Stimulated activated CD4-positive, alpha-beta T cell treated with anti-CD3 and anti-CD28 coated beads, Interleukin-12 subunit alpha, Interleukin-12 subunit beta, amount 100 ng/mL, for 4 hours (primary cell): Measurements from ENCODE around the gene CRABP2.

ENCODE experiments used
- DNase-seq: peaks from one replicate; pipeline ENCODE4 v3.0.0-alpha.2; 2020

The CRABP2 gene

DNA sequence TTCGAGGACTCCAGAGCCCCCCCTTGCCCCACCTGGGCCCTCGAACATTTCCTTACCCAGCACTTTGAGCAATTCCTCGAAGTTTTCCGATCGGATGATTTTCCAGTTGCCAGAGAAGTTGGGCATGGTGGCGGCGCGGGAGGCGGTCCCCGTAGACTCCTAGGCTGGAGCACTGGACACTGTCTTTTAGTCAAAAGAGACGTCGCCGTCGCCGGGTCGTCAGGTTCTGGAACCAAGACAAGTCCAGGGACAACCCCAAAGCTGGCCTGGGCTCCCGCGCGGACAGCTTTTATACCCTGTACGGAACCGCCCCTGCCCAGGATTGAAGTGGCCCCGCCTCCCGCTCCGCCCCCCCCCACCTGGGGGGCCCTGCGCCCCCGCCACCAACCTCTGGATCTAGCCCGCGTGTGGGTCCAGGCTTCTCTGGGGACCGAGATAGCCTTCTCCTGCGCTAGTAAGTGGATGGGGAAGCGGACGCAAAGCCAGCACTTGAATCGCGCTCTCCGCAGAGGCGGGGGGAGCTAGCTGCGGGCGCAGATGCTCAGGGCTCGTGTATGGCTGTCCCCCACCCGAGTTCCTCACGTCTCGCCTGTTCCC is at the start of gene CRABP2:
Gene CRABP2, minus strand, starts transcription at position 263 of the 597 bp plus-strand sequence. Its CDS starts 137 bp downstream, at position 126.
- DNase-seq: peak; percentile 21

DNA sequence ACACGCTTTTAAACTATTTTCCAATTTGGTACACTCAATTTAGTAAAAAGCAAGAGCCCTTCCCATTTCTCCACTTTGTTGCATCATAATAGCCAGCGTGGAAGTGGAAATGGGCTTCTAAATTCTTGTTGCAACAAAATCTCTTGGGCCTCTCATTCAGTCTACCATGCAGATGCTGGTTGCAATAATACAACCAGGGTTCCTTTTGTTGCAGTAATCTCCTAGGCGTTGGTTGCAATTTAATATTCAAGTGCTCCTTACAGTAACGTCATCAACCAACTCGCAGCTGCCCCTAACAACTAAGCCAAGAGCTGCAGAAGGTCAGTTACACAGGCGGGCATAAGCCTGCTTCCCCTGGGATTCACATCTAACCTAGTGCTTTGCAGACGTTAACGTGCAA is 48.8 kb upstream of the CRABP2 start:
- no peak for DNase-seq

DNA sequence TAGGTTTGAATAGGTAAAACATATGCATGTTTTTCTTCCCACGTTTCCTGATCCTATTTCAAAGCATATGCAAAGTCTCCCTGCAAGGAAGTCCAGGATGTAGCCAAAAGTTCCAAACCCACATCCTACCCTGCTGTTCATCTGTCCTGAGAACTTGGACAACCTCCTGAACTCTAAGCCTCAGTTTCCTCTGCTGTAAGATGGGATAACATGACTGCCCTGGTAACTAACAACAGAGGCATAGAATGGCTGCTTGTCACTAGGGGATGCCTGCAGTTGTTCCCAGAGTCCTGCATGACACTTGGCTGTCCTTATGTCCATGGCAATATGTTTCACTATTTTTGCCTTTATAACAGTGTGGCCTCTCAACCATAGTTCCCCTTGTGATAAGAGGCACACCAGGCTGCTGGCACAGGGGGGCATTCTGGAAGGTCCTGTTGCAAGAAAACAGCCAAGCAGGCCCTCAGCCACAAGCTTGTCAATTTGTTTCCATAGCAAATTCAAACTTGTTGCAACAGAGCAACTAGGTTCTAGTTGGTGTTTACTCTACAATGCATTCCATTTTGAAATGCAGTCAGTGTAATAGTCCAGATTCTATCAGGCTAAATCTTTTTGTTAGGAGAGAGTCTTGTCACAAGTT is 47.6 kb upstream of the CRABP2 start:
- no peak for DNase-seq

DNA sequence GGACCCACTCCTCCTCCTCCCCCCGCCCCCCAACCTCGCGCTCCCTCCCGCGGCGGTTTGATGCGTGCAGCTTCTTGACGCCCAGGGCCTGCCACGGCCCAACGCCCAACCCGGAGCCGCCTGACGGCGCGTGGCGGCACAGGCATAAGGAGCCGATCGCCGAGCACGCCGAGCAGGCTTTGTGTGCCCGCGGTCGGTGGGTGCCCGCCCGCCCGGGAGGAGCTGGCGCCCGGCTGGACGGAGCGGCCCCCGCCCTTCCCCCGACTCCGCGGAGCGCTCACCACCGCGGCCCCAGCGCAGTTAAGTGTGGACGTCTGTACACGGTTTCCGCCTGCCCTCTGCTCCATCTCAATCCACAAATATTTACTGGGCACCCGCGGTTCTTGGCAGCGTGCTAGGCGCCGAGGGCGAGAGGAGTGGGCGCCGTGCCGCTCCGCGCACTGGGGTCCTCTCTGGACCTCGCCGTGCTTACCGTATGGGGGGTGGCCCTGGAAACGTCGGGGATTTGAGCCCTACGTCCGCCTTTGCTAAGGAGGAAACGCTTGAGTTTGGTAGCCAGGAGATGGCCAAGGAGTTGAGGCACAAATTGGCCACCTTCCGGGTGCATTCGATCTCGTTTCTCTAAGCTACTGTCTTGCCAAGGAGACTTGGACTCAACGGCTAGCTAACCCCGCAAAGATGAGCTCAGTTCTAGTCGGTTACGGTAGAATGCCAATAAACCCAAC is 46.5 kb upstream of the CRABP2 start:
- peak; percentile 97 for DNase-seq

DNA sequence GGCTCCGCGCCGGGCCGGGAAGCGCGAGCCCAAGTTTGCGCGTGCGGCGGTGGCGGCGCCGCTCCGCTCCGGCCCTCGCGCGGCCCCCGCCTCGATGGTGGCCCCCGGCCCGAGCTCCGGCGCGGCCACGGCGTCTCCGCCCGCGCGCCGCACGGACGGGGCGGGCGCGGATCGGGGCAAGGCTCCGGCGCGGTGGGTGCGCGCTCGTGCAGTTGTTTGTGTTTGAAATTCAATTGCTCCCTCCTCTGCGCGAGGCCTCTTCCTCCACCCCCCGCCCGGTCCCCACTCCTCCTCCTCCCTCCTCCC is 46.0 kb upstream of the CRABP2 start, which contains the start of gene HDGF:
Gene HDGF, minus strand, starts transcription at position 225 of the 306 bp plus-strand sequence. CDS start 246 bp downstream, outside the sequence.
- no peak for DNase-seq

DNA sequence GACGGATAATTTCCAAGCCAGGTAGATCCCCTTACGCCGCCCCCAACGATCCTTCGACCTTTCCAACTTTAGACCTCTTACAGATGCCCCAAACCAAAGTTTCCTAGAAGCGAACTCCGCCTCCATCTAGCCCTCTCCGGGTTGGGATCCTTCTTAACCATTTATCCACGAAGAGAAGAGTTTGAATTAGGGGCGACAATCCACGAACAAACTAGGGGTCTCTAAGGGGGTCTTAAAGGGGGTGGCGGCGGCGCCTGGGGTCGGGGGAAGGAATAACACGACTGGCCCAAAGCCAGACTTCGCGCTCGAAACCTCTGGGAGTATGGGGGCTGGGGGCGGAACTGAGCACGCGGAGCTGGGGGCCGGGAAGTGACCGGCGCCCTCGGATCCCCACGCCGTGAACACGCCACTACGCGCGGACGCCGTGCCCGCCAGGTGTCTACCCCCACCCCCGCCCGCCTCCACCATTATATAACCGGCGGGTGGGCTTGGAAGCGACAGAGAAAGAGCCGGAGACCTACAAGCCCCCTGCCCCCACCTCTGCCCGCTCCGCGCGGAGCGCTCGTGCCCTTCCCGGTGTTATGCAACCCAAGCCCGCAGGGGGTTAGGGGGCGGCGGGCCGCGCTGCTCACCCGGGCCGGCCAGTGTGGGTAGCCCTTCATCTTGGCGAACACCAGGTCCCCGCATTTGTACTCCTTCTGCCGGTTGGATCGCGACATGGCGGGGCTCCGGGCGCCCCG is 45.5 kb upstream of the CRABP2 start:
- peak; percentile 38 for DNase-seq

DNA sequence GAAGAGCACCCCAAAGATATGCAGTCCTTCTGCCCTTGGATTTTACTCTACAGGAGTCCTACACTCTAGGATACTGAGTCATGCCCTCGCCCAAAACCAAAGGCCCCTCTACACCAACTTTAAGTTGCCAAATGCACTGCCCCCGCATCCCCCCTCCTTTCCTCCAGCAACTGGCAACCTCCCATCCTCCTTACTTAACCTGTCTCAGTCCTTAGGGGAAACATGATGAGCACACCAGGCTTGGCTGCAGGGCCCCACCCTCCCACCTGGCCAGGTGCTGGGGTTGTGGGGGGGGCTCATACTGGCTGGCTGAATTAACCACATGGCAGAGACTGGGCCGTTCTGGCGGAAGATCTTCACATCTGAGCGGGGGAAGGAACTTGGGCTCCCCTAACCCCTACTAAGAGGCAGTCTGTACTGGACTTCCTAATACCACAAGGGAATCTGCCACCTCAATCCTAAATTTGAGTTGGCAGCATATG is 44.8 kb upstream of the CRABP2 start:
- DNase-seq: peak; percentile 50

DNA sequence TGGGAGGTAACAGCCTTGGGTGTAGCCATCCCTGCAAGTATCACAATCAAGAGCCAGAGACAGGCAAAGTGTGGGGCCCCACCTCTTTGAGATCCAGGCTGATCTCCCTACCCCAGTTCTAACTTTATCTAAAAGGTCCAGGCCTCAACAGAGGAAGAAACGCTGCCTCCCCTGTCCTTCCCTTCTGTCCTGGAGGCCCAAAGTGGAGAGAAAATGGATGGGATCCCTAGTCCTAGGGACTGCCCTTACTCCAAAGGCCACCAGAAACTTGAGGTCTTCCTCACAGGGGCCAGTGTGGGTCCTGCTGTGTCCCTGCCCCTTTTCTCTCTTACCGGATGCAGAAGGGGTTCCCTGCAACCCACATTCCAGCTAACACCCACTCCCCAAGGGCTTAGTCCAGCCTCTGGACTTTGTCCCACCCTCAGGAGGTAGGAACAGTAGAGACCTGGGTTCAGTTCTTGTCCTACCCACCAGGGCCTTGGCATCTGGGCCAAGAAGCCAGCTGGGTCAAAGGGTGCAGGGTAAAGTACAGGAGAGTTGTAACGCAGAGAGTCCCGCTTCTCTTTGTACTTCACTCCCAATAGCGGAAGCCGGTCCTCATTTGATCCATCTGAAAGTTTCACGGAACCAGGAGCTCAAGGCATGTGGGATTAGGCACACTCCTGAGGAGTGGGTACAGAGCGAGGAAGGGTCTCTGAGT is 44.2 kb upstream of the CRABP2 start:
- DNase-seq: no peak

DNA sequence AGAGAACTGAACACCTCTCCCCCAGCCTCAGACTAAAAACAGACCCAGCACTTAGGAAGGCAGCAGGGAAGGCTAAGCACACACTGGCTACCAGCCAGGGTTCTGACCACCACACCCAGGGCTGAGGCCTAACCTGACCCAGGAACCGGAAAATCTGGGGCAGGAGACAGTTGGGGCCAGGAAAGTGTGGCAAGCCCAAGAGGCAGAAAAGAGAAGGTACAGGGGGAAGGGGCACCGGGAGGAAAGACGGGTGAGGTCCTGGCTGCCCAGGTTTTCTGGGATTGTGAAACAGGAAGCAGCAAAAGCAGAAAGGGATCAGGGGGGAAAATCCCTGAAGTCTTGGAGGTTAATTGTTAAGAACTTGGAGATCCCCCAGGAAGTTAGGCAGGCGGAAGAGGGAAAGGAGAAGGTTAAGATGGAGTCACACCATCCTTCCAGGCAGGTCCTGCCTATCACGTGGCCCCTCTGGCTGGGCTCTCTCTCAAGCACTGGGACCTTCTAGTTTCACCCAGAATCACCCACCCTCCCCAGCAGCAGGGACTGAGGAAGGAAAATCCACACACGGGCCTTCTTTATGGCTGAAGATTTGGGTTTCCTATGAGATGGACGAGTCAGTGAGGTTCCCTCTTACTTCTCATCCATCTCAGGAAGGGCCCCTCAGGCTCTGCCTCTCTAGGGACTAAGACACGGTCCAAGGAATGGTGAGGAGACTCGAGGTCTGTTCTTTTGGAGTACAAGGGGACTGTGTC is 43.5 kb upstream of the CRABP2 start:
- DNase-seq: no peak

DNA sequence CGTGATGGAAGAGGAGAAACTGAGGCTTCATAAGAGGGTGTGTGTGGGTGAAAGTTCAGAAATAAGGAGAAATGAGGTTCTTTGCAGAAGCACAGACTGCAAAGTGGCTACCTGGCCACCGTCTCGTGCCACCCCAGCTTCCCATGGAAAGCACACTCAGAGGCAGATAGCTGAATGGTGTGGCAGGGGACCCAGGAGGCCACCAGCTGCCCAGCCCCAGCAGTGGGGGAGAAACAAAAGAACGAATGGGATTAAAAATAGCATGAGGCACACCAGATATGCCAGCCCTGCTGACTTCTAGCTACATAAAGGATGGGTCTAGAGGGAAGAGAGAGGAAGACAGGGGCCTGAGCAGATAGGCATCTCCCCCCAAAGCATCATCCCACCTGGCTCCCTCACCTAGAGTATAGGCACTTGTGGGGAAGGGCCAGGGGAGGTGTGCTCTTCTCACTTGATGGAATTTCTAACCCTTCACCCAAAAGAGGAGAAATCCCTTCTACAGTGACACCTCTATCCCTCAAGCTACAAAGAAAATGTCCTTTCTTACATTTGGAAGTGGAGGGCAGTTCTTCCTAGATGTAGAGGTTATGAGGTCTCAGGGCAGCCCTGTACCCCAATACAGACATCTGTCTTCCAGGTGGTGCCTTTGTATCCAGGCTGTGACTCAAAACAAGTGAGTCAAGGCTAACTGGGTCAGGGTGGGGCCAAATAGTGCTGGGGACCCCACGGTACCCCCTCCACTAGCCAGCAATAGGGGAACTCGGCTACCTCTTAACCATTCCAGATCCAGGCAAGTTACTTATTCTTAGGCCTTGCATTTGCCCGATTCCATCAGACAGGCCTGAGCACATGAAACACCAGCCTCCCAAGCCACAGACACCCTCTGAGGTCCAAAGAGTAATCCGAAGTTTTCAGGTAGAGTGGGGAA is 42.6 kb upstream of the CRABP2 start:
- no peak for DNase-seq

DNA sequence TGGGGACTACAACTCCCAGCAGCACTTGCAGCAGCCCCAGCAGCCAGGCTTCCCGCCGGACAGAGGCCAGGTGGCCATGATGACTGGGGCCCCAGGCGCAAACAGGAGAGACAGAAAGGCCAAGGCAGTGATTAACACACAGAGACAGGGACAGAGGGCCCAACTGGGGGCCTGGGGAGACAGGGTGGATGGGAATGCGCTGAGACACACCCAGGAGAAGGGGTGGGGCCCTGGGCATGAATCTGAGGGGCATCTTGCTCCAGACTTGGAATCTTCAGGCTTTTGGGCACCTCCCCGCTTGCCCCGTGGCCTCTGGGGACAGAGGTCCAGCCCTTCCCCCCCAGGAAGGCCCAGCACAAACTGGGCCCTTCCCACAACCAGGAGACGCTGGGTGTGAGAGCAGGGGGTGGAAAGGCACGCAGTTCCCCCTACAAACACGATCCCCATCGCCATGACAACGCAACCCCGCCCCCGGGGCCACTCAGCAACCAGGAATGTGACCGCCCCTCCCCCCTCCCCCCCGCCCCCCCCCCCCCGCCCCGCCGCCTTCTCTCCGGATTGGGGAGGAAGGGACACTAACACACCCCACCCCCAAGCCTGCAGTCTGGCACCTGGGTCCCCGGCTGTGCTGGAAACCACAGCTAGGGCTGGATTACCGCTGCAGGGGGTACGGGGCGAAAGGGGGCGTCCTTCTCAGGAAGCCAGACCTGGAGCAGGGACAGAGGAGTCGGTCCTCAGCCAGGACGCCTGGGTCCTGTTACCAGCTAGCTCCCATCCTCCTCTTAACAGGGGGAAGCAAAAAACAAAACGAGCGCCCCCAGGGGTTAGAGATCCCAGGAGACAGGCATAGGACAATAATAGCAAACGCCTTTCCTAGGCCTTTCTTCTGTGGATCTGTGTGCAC is 41.6 kb upstream of the CRABP2 start:
- peak; percentile 41 for DNase-seq

DNA sequence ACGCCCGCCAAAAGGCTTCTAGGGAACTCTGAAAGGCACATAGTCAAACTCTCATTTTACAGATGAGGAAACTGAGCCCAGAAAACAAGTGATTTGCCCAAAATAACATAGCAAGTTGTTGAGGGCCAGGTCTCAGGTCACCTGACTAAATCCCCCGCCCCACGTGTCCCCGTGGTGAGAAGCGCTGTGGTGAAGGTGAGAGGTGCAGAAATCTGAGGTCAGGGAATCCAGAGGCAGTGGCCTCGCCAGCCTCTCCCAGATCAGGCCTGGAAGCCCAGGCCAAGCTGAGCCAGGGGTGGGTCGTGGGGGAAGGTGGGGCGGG is 41.0 kb upstream of the CRABP2 start:
- no peak for DNase-seq

DNA sequence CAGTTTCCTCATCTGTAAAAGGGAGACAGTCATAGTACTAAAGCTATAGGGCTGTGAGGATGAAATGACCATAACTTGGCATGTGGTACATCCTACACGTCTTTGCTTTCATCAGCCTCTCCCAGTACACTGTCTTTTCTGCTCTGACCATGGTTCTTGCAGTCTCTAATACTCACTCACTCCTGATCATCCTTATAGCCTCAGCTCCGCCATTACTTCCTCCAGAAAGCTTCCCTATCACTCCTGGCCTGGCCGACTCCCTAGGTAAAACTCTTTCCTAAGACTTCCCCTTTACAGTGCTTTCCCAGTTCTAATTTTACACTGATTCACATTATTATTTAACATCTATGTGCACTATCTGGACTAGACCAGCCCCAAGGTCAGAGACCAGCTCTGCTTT is 40.5 kb upstream of the CRABP2 start:
- no peak for DNase-seq

DNA sequence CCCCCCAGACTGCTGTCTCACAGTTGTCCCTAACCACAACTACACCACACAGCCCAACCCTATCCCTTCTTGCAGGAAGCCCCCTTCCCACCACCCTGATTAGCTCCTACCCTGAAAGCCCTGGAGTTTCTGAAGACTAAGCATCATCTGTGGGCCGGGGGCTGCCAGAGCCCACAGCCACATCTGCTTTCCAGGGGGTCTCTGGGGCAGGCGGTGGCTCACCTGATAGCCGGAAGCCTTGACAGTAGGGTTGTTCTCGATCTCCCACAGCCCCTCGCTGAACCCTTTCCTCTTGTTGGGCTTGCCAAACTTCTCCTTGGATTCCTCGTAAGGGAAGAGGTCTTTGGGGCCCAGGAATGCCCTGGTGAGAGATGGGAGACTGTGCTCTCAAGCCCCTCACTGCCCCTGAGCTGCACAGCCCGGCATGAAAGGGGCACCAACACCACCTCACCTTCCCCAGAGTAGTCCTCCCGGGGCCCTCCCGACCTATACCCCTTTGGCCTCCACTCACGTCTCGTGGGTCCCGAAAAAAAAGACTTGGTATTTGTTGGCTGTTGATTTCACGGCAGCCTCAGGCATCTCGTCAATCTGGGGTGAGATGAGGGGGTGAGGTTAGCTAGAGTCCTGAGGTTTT is 39.5 kb upstream of the CRABP2 start:
- no peak for DNase-seq

DNA sequence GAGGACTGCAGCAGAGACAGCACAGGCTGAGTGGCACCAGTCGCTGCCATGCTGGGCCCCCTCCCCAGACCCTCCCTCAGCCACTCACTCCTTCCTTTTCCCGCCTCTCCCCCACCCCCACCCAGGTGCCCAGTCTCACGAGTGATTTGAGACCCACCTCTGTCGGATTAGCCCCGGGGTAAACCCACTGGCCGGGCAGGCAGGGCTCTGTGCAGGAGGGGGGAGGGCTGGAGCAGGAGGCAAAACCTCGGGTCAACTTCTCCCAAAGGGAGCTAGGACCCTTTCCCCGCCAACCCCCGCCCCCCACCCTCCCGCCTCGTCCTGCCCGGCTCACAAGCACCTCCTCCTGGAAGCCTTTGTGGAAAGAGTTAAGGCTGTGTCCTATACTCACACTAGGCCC is 39.0 kb upstream of the CRABP2 start:
- DNase-seq: no peak

DNA sequence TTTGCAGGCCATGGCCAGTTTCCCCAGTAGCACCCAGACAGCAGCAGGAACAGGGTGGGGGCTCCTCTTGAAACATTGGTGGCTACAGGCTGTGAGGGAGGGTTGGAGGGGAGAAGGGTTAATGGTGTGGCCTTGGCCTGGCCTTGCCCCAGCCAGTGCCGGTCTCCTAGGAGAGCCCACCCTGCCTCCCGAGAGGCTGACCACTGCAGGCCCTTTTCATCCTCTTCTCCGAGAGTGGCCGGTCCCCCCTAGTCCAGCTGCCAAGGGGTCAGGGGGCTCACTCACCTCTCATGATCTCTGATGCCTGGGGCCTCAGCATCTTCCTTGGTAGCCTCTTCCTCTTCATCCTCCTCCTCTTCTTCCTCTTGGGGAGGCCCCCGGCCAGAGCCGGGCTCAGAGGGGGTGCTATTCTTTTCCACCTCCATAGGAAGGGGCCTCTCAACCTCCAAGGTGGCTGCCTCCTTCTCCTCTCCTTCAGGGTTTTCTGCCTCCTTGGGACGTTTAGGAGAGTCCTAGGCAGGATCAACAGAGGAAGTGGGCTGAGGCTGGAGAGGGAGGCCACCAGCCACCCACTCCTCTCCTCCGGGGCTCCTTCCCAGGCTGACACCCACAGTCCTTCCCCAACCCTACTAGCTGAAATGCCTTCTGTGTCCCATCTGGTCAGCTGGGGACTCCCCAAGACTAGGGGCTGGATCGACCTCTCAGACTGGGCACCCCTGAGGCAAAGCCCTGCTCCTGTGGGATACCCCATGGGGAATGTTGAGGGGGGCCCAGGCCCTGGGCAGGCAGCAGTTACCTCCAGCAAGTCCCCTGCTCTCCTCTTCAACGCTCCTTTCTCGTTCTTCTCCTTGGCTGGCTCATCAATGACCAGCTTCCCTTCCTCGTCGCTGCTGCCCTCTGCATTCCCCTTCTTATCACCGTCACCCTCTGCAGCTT is 38.3 kb upstream of the CRABP2 start:
- no peak for DNase-seq

DNA sequence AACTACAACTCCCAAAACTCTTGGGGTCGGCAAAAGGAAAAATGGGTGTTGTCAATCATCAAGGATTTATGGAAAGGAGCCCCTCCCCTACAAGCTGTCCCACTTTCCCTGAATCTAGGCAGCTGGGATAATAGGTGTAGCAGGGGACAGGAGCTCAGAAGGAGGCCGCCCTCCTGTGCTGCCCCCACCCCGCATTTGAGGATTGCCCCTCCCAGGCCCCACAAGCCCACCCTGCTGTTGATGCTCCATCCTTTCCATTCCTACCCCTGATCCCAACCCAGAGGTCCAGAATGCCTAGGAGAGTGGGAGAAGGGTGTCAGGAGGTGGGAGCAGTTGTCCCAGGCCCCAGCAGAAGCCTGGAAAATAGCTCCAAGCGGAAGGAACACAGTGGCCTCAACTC is 37.4 kb upstream of the CRABP2 start:
- DNase-seq: no peak

DNA sequence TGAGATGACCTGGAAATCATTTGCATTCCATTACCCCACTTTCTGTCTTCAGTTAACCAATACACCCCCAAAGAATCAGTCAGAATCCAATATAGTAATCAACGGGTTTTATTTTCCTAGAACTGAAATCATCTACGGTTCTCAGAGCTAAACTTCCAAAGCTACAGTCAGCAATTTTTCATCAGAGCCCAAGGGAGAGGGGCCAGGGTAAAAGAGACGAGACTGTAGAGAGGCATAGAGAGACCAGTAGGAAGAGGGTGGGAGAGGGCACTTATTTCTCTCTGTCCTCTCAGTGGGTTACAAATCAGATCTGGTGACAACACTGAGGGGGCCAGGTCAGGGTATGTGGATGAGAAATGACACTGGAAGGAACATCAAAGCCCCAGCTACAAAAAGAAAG is 36.6 kb upstream of the CRABP2 start:
- DNase-seq: no peak
